Measurements from ENCODE around the gene TMEM114. TPM values are rescaled to one million over a fixed set of nuclear protein-coding genes. Genes with fewer than 3 reads are reported as not detected.

Gene TMEM114
- total RNA-seq, 1 experiment from 2014 or later, result not detected

DNA sequence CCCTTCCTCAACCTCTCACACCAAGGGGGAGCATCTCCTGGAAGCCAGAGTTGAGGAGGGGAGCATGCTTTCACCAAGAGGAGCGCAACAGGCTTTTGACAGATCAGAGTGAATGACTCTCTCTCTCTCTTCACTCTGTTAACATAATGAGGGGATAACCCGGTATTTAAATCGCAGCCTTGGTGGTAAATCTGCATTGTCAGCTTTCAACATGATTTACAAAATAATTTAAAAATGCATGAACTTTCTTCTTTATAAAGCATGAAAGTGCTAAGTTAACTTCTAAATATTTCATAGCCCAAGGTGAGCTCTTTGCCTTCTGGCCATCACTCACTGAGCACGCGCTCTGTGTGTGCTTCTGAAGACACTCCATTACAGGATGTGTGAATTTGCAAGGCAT is 61.8 kb downstream of the TMEM114 start:
- in situ Hi-C loops (cut with HindIII; ENCODE audit: low pct_unique_long_range_greater_than_20kb, low sequenced_read_pairs), result no loop called here
- DNase-seq (ENCODE audit: low read depth), result no peak

GRCh38 chr16:8523932-8524331 is 66.4 kb downstream of the TMEM114 start:
- no peak for DNase-seq (ENCODE audit: low read depth)
- in situ Hi-C loops (cut with HindIII; ENCODE audit: low pct_unique_long_range_greater_than_20kb, low sequenced_read_pairs), result no loop called here

DNA sequence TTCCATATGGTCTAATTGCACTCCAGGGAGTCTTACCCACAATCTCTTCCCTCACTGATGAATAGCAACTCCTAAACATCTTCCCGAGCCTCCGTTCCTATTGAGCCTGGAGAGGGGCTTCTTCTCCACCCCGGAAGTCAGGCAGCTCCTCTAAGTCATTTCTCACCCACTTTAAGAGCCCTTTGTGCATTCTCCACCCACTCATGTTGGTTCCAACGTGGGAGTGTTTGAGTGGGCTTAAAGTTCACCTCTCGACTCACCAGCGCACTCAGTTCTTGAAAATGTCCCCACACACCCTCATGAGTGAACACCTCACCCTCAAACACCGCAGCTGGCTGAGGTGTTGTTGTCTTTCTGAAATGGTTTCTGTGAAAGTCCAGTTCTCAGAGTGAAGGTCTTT is 67.6 kb downstream of the TMEM114 start:
- in situ Hi-C loops (cut with HindIII; ENCODE audit: low pct_unique_long_range_greater_than_20kb, low sequenced_read_pairs), result no loop called here

GRCh38 chr16:8519643-8520042 is 70.7 kb downstream of the TMEM114 start:
- in situ Hi-C loops (cut with HindIII; ENCODE audit: low pct_unique_long_range_greater_than_20kb, low sequenced_read_pairs), result no loop called here

More for the DNA sequence above, 67.6 kb downstream of the TMEM114 start:
- no peak for DNase-seq (ENCODE audit: low read depth)

More at GRCh38 chr16:8519643-8520042, 70.7 kb downstream of the TMEM114 start:
- no peak for DNase-seq (ENCODE audit: low read depth)

Other genes starting within 250 kb of the TMEM114 start
- gene METTL22, start 31.2 kb upstream of the TMEM114 start, total RNA-seq (2014; rRNA removed; shearing (Covaris generic); ENCODE audit: low replicate concordance), result 30.7 and 44.9 TPM in 2 replicates
- 0.24 TPM in 1 of 2 replicates, not detected in the other for gene ABAT, start 84.1 kb upstream of the TMEM114 start, total RNA-seq (2014; rRNA removed; shearing (Covaris generic); ENCODE audit: low replicate concordance)
- 10.2 and 17.8 TPM in 2 replicates for gene TMEM186, start 207.1 kb upstream of the TMEM114 start, total RNA-seq (2014; rRNA removed; shearing (Covaris generic); ENCODE audit: low replicate concordance)
- 56.1 and 85.8 TPM in 2 replicates for gene PMM2, start 207.3 kb upstream of the TMEM114 start, total RNA-seq (2014; rRNA removed; shearing (Covaris generic); ENCODE audit: low replicate concordance)